Limb (tissue), 2 donors: ENCODE data around the gene PTPRJ.
"Not testable (repeated sequence)": the region's sequence is repeated elsewhere in the genome, so short reads cannot be mapped to it uniquely, and the experiment has no call there.

ENCODE experiments used
- DNase-seq, 2 donors: peaks; one replicate each; pipeline ENCODE4 v3.0.0-alpha.2; 2016; ENCODE audit errors: extremely low spot score in 2 of 2

PTPRJ gene

DNA sequence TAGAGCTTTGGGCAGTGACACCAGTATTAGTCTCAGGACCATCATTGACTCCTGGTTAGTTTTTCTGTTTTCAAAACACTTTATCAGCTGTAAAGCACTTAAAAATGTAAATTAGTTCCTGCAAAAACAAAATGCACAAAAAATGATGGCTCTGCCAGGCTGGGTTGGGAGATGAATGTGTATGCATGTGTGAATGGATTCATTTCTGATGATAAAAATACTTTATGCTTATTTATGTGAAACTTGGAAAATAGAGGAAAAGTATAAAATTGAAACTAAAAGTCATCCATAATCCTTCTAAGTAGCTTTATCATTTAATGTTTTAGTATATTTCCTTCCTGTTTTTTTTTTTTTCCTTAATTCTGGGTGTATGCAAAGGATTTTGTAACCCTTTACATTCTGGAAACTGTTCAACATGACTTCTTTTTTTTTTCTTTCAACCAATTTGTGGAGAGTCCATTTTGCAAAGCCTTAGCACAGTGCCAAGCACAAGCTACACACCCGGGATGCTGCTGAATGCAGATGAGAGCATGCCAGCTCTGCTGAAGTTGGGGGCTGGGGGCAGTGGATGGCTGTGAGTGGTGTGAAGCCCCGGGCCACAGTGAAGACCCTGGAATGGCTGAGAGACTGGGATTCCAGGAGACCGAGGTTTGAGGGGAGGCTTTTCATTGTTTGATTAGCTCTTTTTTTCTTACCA lies 37.6 kb downstream of the PTPRJ start:
- no peak for DNase-seq

DNA sequence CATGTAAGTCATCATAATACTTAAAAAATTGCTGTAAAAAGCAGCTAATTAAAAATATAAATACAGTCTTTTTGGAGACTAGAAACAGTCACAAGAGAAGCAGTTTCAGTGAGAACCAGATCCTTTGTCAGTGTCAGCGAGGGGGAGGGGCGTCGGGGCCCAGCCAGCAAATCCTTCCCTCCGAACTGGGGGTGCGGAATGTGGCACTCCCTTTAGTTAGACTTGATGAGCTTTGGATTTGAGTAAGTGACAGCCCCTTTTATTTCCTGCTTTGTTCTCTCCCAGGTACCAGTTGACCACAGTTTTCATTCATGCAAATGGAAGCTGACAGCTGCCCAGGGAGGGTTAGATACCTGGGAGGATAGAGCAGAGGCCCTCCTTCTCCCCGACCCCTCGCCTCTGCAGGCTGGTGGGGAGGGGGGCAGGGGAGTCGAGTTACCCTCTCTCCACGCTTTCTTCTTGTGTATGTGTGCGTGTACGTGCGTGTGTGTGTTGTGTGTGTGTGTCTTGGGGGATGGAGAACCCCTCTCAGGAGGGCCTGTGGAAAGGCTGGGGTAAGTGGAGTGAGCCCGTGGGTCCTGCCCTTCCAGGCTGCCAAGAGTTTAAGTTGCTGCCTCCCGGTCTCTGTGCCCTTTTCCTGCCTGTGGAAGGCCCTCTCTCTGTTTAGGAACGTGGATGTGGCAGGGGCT lies 38.3 kb downstream of the PTPRJ start:
- DNase-seq: peak in 1 of 2 donors; percentile 54

DNA sequence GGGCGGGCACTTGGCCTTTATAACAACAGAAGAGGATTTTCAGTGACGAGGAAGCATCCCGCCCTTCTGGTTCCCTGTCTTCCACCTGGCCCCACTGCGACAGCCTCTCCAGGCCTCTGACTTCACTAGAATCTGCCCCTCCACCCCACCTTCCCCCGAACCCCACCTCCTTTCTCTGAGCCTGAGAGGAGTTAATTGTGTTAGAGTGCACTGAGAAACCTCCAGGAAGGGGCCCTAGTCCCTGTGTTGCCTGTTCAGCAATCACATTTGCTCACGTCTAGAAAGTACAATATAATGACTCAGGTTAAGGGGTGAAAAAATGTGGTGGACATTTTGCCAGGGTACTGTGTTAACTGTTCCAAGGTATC lies 38.8 kb downstream of the PTPRJ start:
- peak in 1 of 2 donors; percentile 40 for DNase-seq

DNA sequence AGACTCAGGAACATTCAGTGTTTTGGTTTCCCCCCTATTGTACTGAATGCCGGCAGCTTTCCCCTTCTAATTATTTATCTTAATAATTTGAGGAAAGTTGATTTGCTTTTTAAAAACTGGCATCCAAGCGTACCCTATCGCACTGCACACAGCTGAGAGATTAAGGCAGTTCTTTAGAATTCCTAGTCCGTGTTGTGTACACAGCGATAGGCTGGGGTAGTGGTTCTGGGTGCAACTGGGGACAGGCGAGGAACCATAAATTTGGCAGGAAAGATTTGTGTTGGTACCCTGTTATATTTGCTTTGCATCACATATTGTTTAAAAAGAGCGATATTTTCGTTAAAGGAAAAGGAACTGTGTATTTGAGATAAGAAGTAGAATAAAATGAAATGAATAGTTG lies 39.2 kb downstream of the PTPRJ start:
- no peak for DNase-seq

DNA sequence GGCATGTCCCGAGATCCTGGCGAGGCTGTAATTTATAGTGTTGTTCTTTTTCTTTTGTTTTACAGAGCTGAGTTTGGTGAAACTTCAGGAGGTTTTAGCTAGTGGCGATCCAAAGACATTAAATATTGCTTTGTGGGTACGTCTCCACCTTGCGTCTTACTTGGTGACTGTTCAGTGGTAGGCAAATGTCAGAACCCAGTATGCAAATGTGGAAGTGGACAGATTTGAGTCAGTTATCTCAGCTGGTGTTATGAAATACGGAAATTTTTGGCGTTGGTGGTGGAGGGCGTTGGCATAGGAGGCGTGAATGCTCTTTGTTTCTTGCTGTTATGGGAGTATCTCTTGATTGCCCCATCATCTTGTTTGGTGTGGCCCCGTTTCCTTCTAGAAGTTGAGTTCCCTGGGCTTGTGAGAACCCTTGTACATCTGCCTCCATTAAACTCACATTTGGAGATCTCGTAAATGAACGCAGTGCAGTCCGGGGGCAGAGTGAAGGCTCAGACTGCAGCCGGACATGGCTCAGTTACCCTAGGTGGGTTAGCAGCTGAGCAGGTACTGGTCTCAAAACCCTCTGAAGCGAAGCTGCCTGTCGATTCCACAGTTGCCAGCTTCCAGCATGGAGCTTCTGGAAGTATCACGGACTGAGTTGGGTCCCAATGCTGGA lies 39.9 kb downstream of the PTPRJ start:
- DNase-seq: no peak

DNA sequence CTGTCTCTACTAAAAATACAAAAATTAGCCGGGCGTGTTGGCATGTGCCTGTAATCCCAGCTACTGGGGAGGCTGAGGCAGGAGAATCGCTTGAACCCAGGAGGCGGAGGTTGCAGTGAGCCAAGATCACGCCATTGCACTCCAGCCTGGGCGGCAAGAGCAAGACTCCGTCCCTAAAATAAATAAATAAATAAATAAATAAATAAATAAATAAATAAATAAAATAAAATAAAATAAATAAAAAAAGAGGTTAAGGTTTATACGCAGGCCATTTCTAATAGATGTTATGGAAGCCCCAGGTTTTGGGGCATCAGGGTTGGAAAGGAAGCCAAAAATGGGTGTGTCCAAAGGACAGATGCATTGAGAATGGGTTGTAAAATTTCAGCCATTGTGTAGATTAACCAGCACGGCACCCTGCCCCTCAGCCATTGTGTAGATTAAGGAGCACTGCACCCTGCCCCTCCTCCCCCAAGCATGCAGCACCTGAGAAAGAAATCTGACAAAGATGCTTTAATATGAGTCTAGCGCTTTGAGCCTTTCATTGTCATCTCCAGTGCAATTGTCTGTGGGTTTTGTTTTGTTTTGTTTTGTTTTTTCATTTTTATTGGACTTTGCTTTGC lies 41.0 kb downstream of the PTPRJ start:
- not testable (repeated sequence) for DNase-seq

DNA sequence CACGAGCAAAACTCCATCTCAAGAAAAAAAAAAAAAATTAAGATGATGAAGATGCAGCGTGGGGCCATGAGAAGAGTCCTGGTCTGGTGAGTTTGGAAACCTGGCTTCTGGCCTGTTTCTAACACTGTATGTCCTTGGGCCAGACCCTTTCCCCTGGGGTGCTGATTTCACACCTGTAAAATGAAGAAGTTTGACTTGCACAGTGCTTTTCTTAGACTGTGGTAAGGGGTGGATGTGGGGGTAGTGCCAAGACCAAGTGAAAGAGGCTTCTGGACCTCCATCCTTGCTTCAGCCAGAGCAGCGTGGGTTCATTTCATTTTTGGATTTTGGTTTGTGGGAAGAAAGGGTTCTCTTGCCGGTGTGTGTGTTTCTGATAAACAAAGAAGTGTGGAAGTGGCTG lies 42.1 kb downstream of the PTPRJ start:
- DNase-seq: no peak

DNA sequence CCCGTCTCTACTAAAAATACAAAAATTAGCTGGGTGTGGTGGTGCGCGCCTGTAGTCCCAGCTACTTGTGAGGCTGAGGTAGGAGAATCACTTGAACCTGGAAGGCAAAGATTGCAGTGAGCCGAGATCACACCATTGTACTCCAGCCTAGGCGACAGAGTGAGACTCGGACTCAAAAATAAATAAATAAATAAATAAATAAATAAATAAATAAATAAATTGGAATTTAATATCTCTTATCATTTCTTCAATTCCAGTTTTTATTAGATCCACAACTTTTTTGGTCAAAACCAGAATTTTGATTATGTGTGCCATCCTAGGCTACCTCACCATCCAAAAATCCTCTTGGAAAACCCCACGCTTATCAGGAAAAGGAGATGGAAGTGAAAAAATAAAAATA lies 43.2 kb downstream of the PTPRJ start:
- not testable (repeated sequence) for DNase-seq

DNA sequence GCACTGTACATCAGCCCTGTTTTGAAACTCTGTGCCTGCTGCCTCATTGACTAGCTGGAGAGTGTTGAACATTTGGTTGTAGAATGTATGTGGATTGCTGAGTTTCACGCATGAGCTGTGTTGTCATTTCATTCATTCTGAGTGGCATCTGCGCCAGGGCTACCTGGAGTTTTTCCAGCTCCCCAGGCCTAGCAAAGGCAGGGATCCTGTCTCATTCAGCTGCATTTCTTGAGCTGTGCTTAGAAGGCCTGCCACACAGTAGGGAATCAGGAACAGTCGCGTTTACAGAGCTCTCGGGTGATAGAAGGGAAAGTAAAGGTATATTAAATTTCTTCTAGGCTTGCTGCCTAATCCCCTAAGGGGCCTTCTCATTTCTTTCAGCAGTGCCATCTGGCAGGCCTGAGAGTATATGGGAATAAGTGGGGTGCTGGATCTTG lies 44.3 kb downstream of the PTPRJ start:
- DNase-seq: no peak

DNA sequence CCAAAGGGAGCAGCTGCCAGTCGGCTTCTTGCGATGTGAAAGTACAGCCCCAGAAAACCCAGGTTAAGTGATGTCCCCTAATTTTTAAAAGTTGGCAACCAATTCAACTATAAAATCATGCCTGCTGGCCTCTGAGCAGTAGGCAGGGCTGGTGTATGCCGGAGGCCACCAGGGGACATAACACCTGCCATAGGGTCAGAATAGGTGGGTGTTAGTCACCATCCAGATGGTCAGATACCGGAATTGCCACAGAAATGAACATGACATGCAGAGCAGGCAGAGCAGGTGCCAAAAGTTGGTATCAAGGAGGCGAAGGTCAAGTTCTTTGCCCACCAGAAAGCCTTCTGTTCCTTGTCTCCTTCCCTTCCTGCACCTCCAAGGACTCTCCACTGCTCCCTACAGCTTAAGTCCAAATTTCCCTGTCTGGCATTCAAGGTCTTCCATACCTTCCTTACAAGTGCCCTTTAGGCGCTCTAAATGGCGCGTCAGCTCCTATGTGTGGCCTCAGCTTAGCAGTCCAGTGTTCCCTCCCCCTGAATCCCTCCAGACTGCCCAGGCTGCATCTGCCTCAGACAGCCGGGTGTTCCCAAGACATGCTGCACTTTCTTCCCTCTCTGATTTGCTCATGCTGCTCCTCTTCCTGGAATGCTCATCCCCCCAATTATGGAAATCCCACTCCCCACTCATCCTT lies 45.1 kb downstream of the PTPRJ start:
- DNase-seq: no peak

DNA sequence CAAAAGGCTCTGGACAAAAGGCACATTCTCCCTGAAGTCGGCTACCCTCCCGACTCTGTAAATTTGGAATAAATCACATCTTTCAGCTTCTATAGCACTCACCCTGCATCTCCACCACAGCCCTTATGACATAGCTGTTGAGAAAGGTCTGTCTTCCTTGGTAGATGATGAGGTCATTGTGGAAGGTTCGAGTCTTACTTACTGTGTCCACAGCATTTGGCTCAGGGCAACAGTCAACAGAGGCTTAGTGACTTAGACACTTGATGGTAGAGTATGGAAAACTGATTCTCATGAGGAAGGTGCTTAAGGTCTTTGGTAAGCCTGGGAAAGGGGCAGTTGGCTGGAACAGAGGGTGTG lies 45.6 kb downstream of the PTPRJ start:
- DNase-seq: no peak

DNA sequence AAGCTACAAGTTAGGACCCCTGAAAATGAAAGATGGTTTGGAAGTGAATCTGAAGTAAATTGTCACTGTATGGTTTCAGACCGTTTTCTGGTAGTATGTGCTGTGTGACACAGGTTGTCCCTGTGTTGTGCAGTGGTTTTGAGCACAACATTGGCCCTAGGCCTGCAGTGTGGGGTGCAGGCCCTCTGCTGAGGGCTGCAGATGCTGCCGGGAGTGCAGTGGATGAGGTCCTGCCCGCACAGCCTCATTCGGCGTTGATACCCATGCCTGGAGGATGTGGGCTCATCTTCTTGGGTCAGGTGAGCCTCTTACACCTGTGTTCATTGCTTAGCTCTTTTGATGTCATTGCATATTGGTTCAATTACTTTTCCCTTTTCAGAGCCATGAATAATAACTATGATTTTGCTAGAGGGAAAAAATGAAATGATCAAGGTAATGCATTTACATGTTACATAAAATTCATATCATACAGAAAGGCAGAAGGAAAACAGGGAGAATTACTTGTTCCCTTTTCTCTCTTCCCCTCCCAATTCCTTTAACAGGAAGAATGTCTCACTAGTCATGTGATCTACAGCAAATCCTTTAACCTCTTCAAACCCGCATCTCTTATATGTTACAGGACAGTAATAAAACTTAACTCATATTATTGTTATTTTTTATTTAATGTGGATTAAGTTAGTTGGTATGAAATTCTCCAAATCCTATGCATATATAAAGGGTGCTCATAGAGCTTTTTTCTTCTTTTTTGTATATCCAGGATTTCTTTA lies 48.7 kb downstream of the PTPRJ start:
- no peak for DNase-seq

DNA sequence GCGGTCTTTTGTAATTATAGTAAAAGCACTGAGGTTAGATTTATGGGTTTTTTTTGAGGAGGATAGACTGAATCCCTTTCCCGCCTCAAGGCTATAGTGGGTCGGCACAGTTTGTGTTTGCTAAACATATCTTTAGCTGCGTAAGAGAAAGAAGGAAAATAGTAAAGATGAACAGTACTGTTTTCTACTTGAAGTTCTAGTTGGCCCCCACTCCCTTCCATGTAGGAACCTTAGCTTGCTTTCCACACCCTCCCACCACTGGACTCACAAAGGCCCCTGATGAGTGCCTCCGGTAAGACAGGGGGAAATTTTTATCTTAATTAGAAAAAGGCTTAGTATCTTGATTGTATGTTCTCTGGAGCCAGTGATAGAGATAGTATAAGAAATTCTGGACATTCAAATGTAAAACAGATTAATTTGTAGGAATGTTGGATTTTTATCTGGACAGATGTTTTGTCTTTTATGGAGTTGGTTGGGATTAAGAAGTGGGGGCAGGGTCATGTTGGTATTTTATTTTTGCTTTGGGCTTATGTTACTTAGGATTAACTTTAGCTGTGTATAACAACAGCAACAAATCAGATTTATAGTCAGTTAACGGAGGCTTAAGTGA lies 49.4 kb downstream of the PTPRJ start:
- DNase-seq: no peak

DNA sequence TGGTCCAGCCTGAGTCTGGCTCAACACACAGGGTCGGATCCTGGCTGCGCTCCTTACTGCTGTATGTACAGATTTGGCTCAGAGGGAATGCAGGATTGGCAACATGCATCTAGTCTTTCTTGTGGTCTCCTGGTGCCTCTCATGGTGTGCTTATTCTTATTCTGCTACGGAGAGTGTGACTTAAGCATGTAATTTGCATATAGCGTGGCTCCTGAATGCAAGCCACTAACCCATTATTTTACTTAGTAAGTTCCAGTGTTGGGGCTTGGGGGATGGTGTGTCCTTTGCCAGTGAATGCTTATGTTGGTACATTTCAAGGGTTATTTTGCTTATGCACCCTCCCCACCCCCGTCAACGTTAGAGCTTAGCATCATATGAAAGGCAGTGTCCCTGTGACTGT lies 51.2 kb downstream of the PTPRJ start:
- no peak for DNase-seq

DNA sequence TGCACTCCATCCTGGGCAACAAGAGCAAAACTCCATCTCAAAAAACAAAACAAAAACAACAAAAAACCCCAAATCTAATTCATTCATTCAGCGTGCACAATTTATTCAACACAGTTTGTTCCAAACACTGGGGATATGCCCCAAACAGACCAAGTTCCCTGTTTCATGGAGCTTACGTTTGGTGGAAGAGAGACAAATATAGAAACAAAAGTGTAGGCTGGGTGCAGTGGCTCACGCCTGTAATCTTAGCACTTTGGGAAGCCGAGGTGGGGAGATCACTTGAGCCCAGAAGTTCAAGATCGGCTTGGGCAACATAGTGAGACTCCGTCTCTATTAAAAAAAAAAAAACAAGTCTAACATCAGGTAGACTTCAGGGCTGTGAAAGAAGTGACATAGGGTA lies 52.4 kb downstream of the PTPRJ start:
- no peak for DNase-seq

DNA sequence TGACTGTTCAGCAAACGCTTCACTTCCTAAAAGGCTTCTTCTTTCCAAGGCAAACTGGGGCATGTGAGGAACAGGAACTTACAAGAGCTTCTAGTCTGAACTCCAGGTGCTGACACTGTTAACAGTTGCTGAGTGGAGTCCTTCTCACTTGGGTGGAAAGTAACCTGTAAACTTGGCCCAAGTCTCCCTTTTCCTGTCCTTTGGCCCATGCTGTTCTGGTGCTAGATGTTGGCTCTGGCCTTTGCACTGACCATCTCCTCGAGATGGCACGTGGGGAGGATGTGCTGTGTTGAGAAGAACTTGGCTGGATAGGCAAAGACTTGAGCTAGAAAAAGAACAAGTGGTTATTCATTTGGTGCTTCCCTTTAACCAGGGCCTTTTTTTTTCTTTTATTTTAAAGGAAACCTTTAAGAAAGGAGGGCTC lies 53.6 kb downstream of the PTPRJ start:
- no peak for DNase-seq

DNA sequence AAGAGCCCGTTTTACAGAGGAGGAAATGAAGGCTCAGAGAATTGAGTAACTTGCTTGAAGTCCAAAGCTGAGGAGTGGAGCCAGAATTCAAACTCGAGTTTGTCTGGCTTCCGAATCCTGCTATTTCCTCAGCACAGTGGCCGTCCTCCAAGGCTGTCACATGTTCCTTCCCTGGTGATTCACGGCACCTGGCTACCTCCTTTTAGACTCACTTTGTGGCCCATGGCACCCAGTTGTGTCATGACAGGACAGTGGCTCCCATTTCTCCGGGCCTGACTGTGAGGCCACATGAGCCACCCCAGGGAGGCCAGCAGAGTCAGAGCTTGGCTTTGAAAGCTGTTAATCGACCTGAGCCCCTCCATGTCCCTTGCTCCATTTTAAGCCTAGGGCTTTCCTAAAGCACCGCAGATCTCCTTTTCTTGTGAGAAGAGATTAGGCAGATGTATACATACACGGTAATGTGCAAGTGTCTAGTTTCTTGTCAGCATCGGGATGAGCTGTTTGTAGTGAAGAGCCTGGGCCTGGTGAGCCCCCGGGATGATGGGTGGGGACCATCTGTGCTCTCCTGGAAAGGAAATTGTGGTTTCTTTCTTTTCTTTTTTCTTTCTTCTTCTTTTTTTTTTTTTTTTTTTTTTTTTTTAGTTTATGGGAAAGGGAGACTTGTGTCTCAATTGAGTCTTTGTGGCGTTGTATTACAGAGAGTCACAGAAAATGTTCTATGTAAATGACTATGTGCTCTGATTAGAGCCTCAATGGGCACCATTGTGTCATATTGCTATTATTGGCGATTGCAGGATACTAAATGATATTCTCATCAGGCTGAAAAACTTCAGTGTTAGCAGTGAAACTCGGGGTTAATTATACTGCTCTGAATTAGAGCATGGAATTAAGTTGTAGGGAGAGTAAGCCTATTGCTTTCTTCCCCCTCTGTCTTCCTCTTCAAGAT lies 54.8 kb downstream of the PTPRJ start:
- no peak for DNase-seq

DNA sequence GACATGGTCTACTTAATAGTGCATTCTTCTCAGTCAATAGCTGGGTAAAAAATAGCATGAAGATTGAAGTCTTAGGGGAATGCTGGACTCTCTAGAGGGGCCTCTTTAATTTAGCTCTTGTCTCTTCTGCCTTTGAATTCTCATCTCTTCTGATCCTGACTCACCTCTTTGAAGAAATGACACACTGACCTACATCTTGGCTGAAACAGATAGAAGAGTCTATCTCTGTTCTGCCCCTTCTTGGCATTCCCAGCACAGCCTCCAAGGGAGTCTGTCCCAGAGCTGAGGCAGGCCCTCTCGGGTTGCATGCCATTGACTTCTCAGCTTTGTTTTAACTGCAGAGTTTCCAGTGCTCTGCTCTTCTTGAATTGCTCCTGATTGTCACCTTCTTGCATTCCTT lies 55.7 kb downstream of the PTPRJ start:
- DNase-seq: no peak

DNA sequence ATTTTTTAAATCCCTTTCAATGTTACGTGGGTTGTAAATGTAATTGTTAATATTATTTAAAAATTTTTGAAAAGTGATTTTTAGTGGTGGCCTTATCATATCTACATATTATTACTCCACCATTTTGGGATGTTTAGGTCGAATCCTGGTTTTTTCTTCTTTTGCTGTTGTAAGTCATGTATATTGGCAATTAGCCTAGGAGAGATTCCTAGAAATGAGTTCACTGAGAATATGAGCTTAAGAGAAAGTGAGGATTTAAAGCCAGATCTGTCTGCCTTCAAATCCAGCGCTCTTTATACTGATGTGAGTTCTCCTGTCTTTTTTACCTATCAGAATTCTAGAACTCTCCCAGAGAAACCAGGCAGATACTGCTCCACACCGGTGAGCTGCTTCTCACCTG lies 56.1 kb downstream of the PTPRJ start:
- DNase-seq: no peak
